Breast epithelium (tissue), 3 donors: ENCODE data around the gene KIAA1217.

Source experiments
- CTCF ChIP-seq, 3 donors: fragments of 450-650 bp; IDR thresholded peaks; one replicate each; pipeline ENCODE4 v1.5.1; 2016 to 2017; ENCODE audit warnings: antibody characterized with exemption in 3 of 3, mild to moderate bottlenecking in 3 of 3, moderate library complexity in 3 of 3
- POLR2AphosphoS5 ChIP-seq, 3 donors: sonication (generic); formaldehyde crosslinking; IDR thresholded peaks; one replicate each; pipeline ENCODE4 v1.6.1; 2017; ENCODE audit warnings: antibody characterized with exemption in 3 of 3

- TF ChIP-seq CTCF (IDR thresholded peaks at IDR 0.05): no peak
- no peak for TF ChIP-seq POLR2AphosphoS5 (IDR thresholded peaks at IDR 0.05)
Measured at GRCh38 chr10:24550680-24551079, 341.7 kb downstream of the KIAA1217 start.
